ENCODE results near the gene CELSR1. TPM values are rescaled to one million over a fixed set of nuclear protein-coding genes. Genes with fewer than 3 reads are reported as not detected.

CELSR1 gene
- total and polyA plus RNA-seq, 2 of the 13 experiments (the other 11 are each of a cell fraction or from before 2014, with no cell fraction given) = 0.78 to 1.8 TPM

- TF ChIP-seq SPEN (CRISPR knock-in tag; IDR thresholded peaks at IDR 0.05; ENCODE audit: low read depth) = peak; percentile 28; the same call in 1 of the 2 replicates
- no peak; the same call in 1 of the 2 replicates for TF ChIP-seq POLR2AphosphoS5 (IDR thresholded peaks at IDR 0.05; ENCODE audit: low read depth, low read length)
- peak; percentile 23; the same call in 1 of the 2 replicates for TF ChIP-seq ZNF350 (CRISPR knock-in tag; IDR thresholded peaks at IDR 0.05; ENCODE audit: borderline replicate concordance, low read depth)
- 0 out of 2 replicates have a peak, but pooled peaks have one; percentile 13 for TF ChIP-seq PRDM10 (CRISPR knock-in tag; IDR thresholded peaks at IDR 0.05; ENCODE audit: low read depth)
- peak; percentile 71; the same call in 1 of the 2 replicates for TF ChIP-seq KDM2A (CRISPR knock-in tag; IDR thresholded peaks at IDR 0.05; ENCODE audit: borderline replicate concordance, low read depth)
- TF ChIP-seq FOXO1 (CRISPR knock-in tag; IDR thresholded peaks at IDR 0.05) = 0 out of 2 replicates have a peak, but pooled peaks have one; percentile 53
- no peak for TF ChIP-seq JUNB (CRISPR knock-in tag; IDR thresholded peaks at IDR 0.05; ENCODE audit: borderline replicate concordance)
- TF ChIP-seq, protein P1, sequence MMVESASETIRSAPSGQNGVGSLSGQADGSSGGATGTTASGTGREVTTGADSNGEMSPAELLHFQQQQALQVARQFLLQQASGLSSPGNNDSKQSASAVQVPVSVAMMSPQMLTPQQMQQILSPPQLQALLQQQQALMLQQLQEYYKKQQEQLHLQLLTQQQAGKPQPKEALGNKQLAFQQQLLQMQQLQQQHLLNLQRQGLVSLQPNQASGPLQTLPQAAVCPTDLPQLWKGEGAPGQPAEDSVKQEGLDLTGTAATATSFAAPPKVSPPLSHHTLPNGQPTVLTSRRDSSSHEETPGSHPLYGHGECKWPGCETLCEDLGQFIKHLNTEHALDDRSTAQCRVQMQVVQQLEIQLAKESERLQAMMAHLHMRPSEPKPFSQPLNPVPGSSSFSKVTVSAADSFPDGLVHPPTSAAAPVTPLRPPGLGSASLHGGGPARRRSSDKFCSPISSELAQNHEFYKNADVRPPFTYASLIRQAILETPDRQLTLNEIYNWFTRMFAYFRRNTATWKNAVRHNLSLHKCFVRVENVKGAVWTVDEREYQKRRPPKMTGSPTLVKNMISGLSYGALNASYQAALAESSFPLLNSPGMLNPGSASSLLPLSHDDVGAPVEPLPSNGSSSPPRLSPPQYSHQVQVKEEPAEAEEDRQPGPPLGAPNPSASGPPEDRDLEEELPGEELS (CRISPR knock-in tag; IDR thresholded peaks at IDR 0.05) = peak; percentile 31; the same call in 1 of the 2 replicates
- 0 out of 2 replicates have a peak, but pooled peaks have one; percentile 70 for TF ChIP-seq SKIL (CRISPR knock-in tag; IDR thresholded peaks at IDR 0.05; ENCODE audit: borderline replicate concordance)
- TF ChIP-seq, protein P2, sequence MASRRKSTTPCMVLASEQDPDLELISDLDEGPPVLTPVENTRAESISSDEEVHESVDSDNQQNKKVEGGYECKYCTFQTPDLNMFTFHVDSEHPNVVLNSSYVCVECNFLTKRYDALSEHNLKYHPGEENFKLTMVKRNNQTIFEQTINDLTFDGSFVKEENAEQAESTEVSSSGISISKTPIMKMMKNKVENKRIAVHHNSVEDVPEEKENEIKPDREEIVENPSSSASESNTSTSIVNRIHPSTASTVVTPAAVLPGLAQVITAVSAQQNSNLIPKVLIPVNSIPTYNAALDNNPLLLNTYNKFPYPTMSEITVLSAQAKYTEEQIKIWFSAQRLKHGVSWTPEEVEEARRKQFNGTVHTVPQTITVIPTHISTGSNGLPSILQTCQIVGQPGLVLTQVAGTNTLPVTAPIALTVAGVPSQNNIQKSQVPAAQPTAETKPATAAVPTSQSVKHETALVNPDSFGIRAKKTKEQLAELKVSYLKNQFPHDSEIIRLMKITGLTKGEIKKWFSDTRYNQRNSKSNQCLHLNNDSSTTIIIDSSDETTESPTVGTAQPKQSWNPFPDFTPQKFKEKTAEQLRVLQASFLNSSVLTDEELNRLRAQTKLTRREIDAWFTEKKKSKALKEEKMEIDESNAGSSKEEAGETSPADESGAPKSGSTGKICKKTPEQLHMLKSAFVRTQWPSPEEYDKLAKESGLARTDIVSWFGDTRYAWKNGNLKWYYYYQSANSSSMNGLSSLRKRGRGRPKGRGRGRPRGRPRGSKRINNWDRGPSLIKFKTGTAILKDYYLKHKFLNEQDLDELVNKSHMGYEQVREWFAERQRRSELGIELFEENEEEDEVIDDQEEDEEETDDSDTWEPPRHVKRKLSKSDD (CRISPR knock-in tag; IDR thresholded peaks at IDR 0.05; ENCODE audit: low read depth) = peak; percentile 57; the same call in 1 of the 2 replicates
- peak; percentile 52; the same call in 1 of the 2 replicates for TF ChIP-seq FOXA3 (CRISPR knock-in tag; IDR thresholded peaks at IDR 0.05)
- peak; percentile 43; the same call in 1 of the 2 replicates for TF ChIP-seq ZNF614 (CRISPR knock-in tag; IDR thresholded peaks at IDR 0.05; ENCODE audit: borderline replicate concordance)
- TF ChIP-seq, protein P3, sequence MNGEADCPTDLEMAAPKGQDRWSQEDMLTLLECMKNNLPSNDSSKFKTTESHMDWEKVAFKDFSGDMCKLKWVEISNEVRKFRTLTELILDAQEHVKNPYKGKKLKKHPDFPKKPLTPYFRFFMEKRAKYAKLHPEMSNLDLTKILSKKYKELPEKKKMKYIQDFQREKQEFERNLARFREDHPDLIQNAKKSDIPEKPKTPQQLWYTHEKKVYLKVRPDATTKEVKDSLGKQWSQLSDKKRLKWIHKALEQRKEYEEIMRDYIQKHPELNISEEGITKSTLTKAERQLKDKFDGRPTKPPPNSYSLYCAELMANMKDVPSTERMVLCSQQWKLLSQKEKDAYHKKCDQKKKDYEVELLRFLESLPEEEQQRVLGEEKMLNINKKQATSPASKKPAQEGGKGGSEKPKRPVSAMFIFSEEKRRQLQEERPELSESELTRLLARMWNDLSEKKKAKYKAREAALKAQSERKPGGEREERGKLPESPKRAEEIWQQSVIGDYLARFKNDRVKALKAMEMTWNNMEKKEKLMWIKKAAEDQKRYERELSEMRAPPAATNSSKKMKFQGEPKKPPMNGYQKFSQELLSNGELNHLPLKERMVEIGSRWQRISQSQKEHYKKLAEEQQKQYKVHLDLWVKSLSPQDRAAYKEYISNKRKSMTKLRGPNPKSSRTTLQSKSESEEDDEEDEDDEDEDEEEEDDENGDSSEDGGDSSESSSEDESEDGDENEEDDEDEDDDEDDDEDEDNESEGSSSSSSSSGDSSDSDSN (CRISPR knock-in tag; IDR thresholded peaks at IDR 0.05) = peak; percentile 53; the same call in 1 of the 2 replicates
Observed at GRCh38 chr22:46362203-46362933, 175.1 kb downstream of the CELSR1 start (continued).
